GM18520 (cell line): ENCODE results near the gene CCDC102A.

Source experiments
- ATAC-seq: cut with Tn5 transposase; IDR thresholded peaks from one replicate; pipeline ENCODE4 v1.9.1; 2021; ENCODE audit not compliant: unreplicated experiment

Gene CCDC102A

GRCh38 chr16:57522960-57523359, 13.4 kb downstream of the CCDC102A start:
- no peak for ATAC-seq

- ATAC-seq, result peak; percentile 45
These were observed 16.5 kb downstream of the CCDC102A start for GRCh38 chr16:57519796-57520360.

- ATAC-seq, result no peak
These were observed 17.4 kb downstream of the CCDC102A start for GRCh38 chr16:57518922-57519321.

GRCh38 chr16:57518520-57518919, 17.9 kb downstream of the CCDC102A start:
- ATAC-seq, result no peak

GRCh38 chr16:57517397-57518367, 18.7 kb downstream of the CCDC102A start:
- no peak for ATAC-seq

GRCh38 chr16:57516773-57517172, 19.6 kb downstream of the CCDC102A start:
- ATAC-seq, result no peak

- no peak for ATAC-seq
These were observed 20.1 kb downstream of the CCDC102A start for GRCh38 chr16:57516176-57516725.

- ATAC-seq, result no peak
These were observed 21.4 kb downstream of the CCDC102A start for GRCh38 chr16:57514791-57515600.

- no peak for ATAC-seq
These were observed 22.0 kb downstream of the CCDC102A start for GRCh38 chr16:57514371-57514770.

- ATAC-seq, result no peak
These were observed 22.8 kb downstream of the CCDC102A start for GRCh38 chr16:57513371-57514102.

GRCh38 chr16:57512296-57513001, 23.9 kb downstream of the CCDC102A start:
- ATAC-seq, result no peak

- ATAC-seq, result no peak
These were observed 26.1 kb downstream of the CCDC102A start for GRCh38 chr16:57510016-57510871.

- no peak for ATAC-seq
These were observed 27.0 kb downstream of the CCDC102A start for GRCh38 chr16:57509231-57509923.

- no peak for ATAC-seq
These were observed 28.3 kb downstream of the CCDC102A start for GRCh38 chr16:57508035-57508425.

GRCh38 chr16:57507136-57508034, 29.0 kb downstream of the CCDC102A start:
- ATAC-seq, result no peak

- no peak for ATAC-seq
These were observed 31.2 kb downstream of the CCDC102A start for GRCh38 chr16:57505169-57505568.

GRCh38 chr16:57504491-57504890, 31.9 kb downstream of the CCDC102A start:
- ATAC-seq, result no peak
